Skin of body (tissue), 2 donors: ENCODE measurements around the gene LTA. TPM values are rescaled to one million over a fixed set of nuclear protein-coding genes. Genes with fewer than 3 reads are reported as not detected.
"Not testable (repeated sequence)": the region's sequence is repeated elsewhere in the genome, so short reads cannot be mapped to it uniquely, and the experiment has no call there.

Source experiments
- DNase-seq: peaks from one replicate; lab custom pipeline; 2025; lab: John Stamatoyannopoulos, UW
- total RNA-seq: library from RNA; depleted of rRNA; stranded (reverse); fragments of >200 nt; gene quantifications from one replicate; pipeline ENCODE4 v1.2.3, GENCODE V29; 2014

LTA gene
- total RNA-seq, 1 donor from 2014 or later: not detected

- peak; percentile 98 for DNase-seq
Measured at GRCh38 chr6:31541658-31542521, 30.2 kb upstream of the LTA start, which contains the start of gene DDX39B. DDX39B (minus strand) TSS chr6:31542003; CDS start chr6:31540532, 1,471 bp downstream.

DNA sequence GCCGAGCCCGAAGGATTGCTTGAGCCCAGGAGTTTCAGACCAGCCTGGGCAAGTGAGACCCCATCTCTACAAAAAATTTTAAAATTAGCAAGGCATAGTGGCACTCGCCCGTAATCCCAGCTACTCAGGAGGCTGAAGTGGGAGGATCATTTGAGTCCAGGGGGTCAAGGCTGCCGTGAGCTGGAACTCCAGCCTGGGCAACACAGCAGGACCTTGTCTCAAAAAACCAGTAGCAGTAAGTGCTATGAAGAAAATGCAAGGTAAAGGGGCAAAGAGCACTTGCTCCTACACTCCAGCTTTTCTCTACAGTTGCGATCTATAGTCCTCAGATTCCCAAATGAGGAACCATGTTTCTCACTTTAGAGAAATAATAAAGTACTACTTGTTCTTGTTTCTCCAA is 28.4 kb upstream of the LTA start:
- DNase-seq: no peak

- DNase-seq: no peak
Measured at GRCh38 chr6:31544676-31545075, 27.4 kb upstream of the LTA start.

DNA sequence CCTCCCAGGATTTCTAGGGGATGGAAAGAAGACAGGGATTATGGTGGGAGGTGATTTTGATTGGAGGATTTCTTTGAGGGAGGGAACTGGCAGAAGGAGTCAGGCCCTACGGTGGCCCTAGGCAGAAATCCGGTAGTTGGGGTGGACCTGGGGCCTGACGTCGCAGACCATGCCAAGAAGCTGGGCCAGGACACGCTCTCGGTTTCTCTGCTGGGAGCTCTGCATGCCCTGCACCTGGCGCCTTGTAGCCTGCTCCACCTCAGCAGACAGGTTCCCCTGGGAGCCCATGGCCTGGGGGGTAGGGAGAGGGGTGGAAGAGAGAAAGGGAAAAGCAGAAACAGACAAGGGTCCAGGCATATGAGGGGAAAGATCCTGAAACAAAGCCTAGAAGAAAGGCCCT is 26.8 kb upstream of the LTA start:
- no peak for DNase-seq

DNA sequence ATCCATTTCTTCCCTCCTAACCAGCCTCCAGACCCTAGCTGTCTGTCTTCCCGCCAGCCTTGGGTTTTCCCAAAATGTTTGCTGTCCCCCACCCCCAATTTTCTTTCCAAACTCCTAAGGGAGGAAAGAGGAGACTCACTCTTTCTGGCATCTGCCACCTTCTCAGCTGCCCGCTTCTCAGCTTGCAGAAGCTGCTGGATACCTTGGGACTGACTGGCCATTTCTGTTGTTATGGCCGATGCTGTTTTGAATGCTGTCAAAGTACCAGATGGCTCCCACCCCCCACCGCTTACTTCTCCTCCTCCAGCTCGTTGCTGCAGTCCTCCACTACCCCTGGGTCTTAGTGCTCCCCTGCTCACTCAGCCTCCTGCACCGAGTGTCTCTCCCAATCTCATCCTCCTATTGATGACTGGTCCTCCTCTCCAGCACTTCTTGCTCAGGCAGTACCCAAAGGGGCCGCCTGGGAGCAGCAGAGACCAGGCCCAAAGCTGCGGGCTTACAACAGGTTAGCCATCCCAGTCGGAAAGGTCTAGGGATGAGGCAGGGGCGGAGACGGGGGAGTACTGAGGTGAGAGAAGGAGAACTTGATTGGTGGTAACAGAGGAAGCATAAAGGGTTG is 25.6 kb upstream of the LTA start, which contains the start of gene ATP6V1G2:
TSS of gene ATP6V1G2 (minus strand) at position 270 of the 619 bp plus-strand sequence. CDS start at position 221, 49 bp downstream.
- DNase-seq: peak; percentile 89

- DNase-seq: peak; percentile 98
Measured at GRCh38 chr6:31546958-31547726, 24.9 kb upstream of the LTA start, which contains the start of gene NFKBIL1. NFKBIL1 (plus strand) TSS chr6:31547608; CDS start chr6:31547695, 87 bp downstream.

GRCh38 chr6:31547727-31548543 is 24.2 kb upstream of the LTA start:
- no peak for DNase-seq

- DNase-seq: no peak
Measured at GRCh38 chr6:31548544-31548873, 23.6 kb upstream of the LTA start.

DNA sequence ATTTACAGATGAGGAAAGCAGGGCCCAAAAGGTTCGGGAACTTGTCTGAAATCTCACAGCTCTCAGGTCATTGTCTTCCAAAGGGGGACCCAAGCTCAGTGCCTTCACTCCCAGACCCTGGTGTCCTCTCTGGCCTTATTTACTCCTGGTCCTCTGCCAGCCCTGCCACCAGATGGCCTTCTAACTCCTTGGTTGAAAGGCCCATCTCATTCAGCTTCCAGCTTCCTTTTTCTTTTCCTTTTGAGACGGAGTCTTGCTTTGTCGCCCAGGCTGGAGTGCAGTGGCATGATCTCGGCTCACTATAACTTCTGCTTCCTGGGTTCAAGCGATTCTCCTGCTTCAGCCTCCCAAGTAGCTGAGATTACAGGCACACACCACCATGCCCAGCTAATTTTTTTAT is 20.7 kb upstream of the LTA start:
- not testable (repeated sequence) for DNase-seq

DNA sequence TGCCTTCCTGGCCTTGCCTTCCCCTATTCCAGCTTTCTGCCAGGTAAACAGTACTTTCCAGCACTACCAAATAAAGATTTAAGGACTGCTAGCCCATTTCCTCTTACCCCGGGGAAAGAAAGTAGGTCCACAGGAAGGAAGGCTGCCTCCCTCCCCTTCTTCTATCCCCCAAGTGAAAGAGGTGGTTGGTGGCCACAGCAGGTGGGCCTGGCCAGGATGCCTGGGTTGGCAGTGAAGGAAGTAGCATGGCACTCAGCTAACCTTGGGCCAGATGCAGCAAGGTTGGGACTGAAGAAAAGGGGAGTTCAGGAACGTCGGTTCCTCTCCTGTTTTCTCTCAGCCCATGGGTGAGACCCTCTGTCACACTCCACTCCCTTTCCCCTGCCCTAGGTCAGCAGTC is 15.8 kb upstream of the LTA start:
- DNase-seq: no peak

GRCh38 chr6:31557443-31558317 is 14.4 kb upstream of the LTA start:
- DNase-seq: no peak

GRCh38 chr6:31558318-31558625 is 13.8 kb upstream of the LTA start:
- DNase-seq: no peak

GRCh38 chr6:31558631-31559500 is 13.2 kb upstream of the LTA start:
- DNase-seq: no peak

DNA sequence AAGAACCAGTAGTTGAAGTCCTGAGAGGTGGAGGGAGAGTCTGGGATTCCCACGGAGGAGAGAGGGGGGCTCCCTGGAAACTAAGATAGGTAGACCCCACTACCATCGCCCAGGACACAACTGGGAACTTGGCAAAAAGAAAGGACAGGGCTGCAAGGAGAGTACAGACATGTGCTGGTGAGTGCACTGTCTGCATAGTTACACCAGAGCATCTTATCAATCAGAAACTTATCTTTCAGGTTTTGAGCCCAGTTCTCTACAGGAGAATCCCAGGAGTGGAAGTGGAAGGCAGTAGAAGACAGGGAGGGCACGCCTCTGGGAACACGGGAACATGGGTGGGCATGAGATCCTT is 12.5 kb upstream of the LTA start:
- no peak for DNase-seq

DNA sequence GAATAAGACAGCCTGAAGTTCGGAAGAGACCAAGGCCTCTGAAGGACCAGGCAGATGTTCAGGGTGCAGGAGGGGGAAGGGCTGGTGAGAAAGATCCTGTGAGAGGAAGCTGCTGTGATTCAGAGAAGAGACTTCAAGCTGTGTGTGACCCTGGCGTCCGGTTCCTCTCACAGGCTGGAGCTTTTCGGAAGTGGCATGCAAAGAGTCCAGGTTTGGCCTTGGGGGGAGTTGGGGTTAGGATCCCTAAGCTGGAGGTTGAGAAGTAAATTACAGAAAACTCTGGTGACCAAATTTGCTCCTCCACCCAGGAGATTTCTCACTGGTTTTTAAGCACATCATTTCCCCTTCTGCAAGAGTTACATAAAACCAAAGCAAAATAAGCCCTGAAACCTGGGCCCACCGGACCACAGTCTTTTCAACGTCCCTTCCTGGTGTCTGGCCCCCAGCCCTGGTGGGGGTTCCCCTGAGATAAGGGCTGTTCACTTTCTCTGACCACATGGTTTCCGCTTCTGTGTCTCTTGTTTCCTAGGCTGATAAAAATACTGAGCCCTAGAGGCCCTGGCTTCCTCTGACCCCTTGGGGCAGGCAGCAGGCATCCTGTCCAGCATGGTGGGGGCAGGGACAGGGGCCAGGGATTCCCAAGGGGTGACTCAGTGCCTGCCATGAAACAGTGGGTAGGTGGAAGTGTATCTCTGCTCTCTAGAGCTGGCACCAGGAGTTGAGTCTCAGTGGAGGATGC is 12.0 kb upstream of the LTA start:
- DNase-seq: peak; percentile 33

- DNase-seq: no peak
Measured at GRCh38 chr6:31560697-31561058, 11.4 kb upstream of the LTA start.

GRCh38 chr6:31567531-31568370 is 4.3 kb upstream of the LTA start:
- no peak for DNase-seq

GRCh38 chr6:31568537-31568961 is 3.5 kb upstream of the LTA start:
- no peak for DNase-seq
